DMS 273 (cell line): ENCODE results near the gene TP53INP2.
A peak's percentile ranks its signal among the peaks of the same experiment; 100 is the strongest.
"Not testable (repeated sequence)": the region's sequence is repeated elsewhere in the genome, so short reads cannot be mapped to it uniquely, and the experiment has no call there.

Experiments used
- DNase-seq: peaks from one replicate; lab custom pipeline; 2025; ENCODE audit not compliant: unreplicated experiment; lab: John Stamatoyannopoulos, UW

TP53INP2 gene

DNA sequence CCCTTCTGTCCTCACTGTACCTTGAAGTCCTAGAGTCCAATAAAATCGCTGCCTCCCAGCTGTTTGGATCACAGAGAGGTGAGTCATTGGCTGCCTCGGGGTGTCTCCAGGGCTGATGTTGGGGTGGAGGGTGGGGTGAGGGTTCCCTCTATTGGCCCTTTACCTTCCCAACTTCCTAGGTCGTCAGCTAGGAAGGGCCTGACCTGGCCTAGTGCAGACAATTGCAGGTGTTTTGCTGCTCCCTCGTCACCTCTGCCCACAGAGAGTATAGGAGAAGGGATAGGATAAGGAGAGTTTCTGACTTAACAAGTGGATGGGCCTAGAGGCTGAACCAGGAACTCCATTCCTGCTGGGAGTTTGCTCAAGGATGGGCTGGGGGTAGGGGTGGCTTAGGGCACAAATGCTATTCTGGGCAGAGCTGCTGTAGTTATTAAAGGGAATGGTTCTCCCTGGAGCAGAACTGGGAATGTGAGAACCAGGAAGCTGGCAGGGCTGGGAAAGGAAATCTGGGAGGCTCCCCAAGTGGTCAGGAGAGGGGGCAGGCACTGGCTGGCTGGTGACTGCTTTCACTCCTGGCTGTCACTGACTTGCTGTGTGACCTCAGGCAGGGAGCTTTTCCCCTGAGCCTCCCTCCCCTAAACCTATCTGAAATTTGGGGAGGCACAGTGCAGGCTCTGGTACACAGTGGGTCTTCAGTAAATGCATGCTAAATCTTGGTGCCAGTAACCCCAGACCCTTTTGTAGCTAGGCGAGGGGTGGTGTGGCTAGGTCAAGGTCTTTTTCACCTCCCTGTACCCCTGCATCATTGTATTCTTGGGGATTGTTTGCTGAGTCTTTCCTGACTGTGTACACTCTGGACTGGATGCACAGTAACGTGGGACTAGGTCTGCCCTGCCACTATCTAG is 1.5 kb downstream of the TP53INP2 start:
- DNase-seq = peak; percentile 76

DNA sequence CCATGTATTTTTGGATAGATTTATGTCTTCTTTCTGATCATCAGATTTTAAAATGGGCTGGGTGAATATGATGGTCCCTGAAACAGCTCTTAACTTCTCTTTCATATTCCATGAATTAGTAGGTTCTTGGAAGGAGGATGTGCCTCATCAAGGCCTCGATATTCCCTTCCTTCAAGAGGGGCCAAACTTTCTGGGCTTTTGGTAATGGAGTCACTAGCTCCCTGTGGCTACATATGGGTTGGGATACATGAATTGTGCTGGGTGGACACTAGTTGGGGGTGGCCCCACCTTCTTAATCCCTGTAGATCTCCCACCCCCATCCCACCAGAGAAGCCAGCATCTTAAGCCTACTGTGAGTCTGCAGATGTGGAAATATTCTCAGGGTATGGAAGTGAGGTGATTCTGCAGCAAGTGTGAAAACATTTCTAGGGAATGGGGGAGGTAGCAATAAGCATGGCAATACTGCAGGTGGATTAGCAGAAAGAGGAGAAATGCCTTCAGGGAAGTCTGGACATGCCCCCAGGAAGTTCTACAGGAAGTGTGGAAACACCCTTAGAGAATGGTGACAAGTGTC is 2.2 kb downstream of the TP53INP2 start:
- no peak for DNase-seq

DNA sequence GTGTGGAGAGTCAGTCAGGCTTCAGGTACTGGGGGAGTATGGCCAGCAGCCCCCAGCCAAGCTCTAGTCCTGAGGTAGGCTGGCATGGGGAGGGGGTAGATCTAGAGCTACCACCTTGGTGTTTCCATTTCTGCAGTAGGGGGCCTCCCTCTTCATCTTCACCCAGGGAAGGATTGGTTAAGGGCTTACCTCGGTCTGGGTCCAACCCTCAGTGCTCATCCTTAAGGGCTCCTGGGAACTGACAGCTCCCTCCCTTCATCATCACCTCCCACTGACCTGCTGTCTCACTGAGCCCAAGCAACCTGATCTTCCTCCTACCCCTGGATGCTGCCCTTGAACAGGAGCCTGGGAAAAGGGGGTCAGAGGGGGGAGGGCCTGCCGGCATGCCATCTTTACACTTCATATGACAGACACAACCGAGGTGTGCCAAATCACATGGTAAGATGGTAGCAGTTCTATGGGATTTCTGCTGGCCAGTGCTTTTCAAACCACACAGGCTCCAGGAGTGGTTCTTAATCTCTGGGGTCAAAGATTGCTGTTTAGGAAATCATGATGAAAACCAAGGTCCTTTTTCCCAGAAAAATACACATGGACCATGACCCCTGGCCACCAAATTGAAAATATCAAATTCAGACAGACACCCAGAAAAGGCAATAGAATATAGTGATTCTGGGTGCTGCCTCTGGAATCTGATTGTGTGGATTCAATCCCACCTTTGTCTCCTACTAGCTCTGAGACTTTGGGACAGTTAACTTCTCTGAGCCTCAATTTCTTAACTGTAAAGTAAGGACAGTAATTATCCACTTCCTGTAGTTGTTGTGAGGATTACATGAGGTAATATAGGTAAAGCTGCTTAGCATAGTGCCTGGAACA is 3.0 kb downstream of the TP53INP2 start:
- DNase-seq = no peak

DNA sequence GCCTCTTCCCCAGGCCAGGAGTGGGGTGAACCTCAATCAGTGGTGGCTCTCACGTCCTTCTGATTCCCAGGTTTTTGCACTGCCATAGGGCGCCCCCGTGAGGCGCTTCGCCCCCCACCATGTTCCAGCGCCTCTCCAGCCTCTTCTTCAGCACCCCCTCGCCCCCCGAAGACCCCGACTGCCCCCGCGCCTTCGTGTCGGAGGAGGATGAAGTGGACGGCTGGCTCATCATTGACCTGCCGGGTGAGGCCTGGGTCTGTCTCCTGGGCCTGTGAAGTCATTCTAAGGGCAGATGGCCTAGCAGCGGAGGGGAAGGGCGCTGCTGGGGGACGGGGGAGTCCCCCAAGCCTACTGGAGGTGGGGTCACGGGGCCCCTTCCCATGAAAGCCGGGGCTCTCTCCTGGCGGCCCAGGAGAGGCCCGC is 4.5 kb downstream of the TP53INP2 start:
- DNase-seq = peak; percentile 78

DNA sequence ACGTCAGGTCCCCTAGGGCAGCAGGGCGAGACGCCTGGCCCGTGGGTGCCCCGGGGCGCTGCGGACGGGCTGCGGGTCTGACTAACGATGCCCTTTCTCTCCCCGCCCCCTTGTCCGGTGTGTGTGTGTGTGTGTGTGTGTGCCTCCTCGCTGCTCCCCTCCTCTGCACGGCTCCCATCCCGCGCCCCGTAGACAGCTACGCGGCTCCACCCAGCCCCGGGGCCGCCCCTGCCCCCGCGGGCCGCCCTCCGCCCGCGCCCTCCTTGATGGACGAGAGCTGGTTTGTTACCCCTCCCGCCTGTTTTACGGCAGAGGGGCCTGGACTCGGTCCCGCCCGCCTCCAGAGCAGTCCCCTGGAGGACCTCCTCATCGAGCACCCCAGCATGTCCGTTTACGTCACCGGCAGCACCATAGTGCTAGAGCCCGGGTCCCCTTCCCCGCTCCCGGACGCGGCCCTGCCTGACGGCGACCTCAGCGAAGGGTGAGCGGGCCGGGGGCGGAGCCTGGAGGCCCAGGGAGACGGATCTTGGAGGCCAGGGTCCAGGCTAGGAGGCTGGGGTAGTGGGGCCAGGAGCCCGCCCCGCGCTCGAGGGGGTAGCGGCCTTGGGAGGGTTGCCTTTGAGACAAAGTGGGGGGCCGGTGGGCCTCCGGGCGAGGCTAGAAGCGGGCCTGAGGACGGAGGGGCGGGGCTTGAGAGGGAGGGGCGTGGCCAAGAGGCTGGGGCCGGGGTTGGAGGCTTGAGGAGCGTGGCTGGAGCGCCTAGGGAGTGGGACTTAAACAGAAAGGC is 5.1 kb downstream of the TP53INP2 start:
- DNase-seq = peak; percentile 91

- peak; percentile 89 for DNase-seq
Measured at GRCh38 chr20:34709831-34710567, 5.9 kb downstream of the TP53INP2 start.

DNA sequence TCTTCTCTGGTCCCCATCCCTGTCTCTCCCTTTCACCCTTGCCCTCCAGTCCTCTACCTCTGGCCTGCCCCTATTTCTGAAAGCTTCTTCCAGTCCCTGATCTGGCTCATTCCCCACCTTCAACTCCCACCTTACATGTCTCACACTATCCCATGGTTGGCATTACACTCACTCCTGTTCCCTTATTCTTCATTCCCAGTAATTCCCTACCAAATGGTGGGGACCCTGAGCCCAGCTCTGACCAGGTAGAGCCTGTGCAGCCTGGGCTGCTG is 6.4 kb downstream of the TP53INP2 start:
- DNase-seq = no peak

GRCh38 chr20:34710861-34711574 is 6.9 kb downstream of the TP53INP2 start:
- DNase-seq = peak; percentile 33

DNA sequence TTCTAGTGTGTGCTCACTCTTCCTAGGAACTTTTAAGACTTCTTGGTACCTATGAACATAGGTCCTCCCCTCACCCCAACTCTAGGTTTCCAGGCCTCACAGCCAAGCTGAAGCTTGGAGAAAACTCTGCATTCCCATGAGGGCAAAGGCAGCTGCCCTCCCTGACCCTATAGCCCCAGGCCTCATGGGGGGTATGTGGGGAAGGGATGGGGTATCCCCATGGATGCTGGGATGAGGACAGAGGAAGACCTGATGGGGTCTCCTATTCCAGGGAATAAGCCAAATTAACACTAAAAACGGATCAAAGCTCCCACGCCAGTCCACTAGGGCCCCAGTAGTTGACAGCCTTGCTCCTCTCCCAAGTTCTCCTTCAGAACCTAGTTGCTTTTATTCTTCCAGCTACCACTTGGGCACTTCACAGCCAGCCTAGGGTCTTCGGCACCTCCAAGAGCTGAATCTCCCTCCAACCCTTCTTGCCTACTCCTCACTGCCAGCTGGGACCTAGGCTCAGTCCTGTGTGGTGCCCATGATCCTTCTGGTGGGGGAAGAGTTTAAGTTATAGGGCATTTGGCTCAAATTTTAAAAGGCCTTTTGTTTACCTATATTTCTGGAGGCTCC is 7.8 kb downstream of the TP53INP2 start:
- no peak for DNase-seq

DNA sequence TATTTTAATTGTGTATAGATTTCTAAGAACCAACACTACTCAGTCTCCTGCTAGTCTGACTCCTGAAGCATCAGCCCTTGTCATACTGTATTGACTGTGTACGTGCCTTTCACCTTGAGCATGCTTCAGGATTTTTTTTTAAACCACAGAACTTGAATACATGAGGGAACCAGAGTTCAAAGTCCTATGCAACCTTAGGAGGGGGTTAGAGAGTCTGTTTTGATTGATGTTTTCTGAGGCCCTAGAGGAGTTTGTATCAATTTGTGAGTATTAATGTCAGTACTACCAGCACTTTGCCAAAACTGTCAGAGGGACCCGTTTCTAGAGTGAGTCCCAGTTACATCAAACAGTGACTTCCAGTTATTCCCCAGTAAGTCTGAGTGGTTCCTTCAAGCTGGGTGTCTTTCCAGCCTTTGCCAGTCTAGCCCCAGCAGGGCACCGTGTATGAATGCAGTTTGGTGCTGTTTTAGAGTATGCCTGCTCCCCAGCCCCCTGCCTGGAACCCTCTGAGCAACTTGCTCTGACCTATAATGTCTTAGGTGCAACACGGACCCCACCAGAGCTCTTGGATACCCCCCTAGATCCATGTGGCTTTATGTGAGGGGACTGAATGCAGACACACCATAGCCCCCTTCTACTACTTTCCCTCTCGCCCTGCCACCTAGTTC is 8.5 kb downstream of the TP53INP2 start:
- no peak for DNase-seq

GRCh38 chr20:34713194-34713943 is 9.2 kb downstream of the TP53INP2 start:
- DNase-seq = peak; percentile 73

DNA sequence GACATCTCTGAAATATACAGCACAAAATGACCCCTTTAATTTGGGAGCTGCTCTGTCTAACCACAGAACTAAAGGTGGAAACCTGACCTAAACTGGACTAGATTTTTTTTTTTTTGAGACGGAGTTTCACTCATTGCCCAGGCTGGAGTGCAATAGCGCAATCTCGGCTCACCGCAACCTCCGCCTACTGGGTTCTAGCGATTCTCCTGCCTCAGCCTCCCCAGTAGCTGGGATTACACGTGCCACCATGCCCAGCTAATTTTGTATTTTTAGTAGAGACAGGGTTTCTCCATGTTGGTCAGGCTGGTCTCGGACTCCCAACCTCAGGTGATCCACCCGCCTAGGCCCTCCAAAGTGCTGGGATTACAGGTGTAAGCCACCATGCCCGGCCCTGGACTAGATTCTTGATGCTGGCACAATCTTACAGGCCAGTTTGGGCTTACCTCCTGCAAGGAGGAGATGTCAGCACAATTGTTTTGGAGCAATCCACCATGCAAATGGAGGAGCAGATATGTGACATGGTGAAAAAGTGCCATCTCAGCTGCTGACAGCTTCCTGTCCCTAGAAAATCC is 9.9 kb downstream of the TP53INP2 start:
- not testable (repeated sequence) for DNase-seq

GRCh38 chr20:34715384-34715783 is 11.2 kb downstream of the TP53INP2 start:
- no peak for DNase-seq

DNA sequence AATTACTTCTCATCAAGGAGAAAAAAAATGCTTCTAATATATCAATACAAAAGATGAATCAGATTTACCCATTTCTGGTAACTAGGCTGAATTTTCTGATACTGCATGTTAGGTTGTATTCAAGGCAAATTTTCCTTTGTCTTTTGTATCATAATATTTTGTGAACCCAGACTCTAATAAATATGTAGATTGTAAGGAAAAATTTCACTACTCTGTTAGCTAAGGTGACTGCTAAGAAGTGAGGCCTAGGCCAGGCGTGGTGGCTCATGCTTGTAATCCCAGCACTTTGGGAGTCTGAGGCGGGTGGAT is 12.7 kb downstream of the TP53INP2 start:
- no peak for DNase-seq

DNA sequence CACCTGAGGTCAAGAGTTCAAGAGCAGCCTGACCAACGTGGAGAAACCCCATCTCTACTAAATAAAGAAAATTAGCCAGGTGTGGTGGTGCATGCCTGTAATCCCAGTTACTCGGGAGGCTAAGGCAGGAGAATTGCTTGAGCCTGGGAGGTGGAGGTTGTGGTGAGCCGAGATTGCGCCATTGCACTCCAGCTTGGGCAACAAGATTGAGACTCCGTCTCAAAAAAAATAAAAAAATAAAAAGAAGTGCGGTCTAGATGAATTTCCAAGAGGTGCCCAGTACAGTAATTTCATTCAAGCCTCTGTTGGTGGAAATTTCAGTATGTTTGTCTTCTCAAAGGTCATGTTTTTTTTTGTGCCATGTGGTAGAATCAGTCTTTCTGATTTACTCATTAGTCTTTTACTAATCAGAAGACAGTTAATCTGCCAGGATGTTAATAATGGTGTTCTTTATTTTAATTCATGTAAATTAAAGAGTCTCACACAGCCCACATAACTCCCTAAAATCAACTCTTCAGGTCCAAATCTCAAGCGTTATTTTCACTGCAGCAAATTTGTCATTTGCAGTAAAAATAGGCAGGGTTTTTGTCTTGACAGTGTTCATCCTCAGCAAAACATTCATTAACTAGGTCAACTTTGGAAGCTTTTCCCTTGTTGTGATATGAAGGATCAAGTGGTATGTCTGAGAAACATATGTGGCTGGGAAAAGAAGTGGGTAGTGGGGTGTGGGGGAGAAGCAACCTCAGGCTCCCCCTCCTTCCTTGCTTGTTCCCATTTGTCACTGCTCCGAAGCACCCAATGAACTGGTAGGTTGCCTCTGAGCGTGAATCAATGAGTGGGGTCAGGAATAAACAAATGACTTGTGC is 13.3 kb downstream of the TP53INP2 start:
- DNase-seq = no peak

DNA sequence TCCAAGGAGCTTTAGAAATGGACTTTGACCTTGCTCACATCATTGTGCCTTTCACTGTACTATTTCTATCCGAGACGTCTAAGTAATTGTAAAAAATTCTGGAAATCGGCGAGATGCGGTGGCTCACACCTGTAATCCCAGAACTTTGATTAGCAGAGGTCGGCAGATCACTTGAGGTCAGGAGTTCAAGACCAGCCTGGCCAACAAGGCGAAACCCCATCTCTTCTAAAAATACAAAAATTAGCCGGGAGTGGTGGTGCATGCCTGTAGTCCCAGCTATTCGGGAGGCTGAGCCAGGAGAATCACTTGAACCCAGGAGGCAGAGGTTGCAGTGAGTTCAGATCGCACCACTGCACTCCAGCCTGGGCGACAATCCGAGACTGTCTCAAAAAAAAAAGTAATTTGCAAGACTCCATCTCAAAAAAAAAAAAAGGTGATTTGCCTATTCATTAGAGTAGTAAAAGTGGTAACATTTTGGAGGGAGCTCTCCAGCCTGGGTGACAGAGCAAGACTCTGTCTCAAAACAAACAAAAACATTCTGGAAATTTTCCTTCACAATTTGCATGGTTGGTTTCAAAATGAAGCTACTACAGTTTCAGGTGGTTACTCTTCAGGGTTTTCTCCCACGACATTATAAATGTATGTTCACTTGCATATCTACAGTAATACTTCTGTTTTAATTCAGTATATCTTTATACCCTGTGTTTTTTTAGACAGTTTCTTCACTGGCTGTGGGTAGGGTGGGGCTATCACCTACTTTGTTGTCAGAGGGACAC is 15.3 kb downstream of the TP53INP2 start:
- not testable (repeated sequence) for DNase-seq
